ENCODE results near the gene LCTL. TPM values are rescaled to one million over a fixed set of nuclear protein-coding genes. Genes with fewer than 3 reads are reported as not detected.
"Not testable (repeated sequence)": the region's sequence is repeated elsewhere in the genome, so short reads cannot be mapped to it uniquely, and the experiment has no call there.

Gene LCTL
- polyA plus RNA-seq, 3 donors: 0.06 to 0.31 (median 0.17) TPM

DNA sequence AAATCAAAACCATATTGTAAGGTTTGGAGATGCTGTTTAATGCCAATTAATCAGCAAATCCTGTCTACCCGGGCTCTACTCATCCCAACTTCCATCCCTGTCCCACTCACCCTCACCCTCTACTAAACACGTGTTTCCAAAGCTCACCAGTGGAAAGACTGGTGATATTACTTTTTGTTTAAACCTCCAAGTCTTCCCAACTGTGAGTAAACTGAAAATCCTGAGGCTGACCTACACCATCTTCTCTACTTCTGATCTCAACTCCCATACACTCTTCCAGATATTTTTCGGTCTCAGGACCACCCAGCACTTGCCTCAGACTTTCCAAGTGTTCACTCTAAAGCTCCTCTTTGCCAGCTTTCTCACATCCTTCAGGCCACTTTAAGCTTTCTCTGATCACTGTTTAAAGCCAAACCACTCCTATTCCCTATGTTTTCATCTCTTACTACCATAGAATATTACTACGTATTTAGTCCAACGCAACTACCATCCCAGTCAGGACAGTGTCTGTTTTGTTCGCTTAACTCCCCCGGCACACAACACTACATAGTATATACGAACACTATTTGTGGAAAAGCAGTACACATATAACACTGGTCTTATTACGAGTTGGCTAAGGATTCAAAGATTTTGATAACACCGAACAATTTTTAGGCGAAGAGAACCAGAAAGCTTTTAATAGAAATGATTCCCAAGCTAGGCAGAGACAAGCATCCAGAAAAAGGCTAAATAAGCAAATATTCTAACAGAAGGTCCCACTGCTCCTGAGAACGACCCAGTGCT lies 61.8 kb downstream of the LCTL start:
- DNase-seq (ENCODE audit: low read depth in 3 of 3, low spot score in 2 of 3): no peak

- DNase-seq (ENCODE audit: low read depth in 3 of 3, low spot score in 2 of 3): not testable (repeated sequence)
These were observed 62.7 kb downstream of the LCTL start for GRCh38 chr15:66503041-66503648.

DNA sequence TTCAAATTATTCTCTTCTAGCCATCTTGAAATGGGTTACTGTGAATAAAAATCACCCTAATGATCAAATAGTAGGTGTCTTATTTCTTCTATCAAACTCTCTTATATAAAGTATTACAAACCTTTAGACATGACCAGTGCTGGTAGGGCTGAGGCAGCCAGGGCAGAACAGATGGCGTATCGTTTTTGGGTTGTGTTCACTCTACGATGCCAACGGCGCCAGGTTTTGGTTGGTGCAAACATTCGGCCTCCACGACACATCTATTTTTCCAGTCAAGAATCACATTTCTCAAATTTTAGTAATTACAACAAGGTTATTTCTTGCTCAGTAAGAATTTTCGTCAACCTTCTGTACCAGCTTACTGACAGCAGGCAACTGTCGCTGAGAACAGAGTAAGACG lies 63.3 kb downstream of the LCTL start:
- no peak for DNase-seq (ENCODE audit: low read depth in 3 of 3, low spot score in 2 of 3)

DNA sequence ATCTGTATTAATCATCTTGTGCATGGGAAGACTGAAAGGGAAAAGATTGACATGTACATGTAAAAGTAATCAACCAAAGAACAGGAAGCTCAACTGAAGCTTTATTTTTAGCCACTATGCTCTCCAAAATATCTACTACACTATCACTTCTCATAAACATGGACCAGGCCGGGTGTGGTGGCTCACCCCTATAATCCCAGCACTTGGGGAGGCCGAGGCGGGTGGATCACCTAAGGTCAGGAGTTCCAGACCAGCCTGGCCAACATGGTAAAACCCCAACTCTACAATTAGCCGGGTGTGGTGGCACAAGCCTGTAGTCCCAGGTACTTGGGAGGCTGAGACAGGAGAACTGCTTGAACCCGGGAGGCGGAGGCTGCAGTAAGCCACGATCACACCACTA lies 65.5 kb downstream of the LCTL start:
- not testable (repeated sequence) for DNase-seq (ENCODE audit: low read depth in 3 of 3, low spot score in 2 of 3)

GRCh38 chr15:66498501-66499386 lies 67.1 kb downstream of the LCTL start:
- no peak for DNase-seq (ENCODE audit: low read depth in 3 of 3, low spot score in 2 of 3)

Other genes with a start within 250 kb of the LCTL start
- 10 to 100 TPM; 15.9 to 23.9 (median 17.1) TPM for gene TIPIN, start 209.3 kb downstream of the LCTL start, polyA plus RNA-seq (ENCODE audit: insufficient read length in 3 of 3)
- gene MAP2K1, start 179.1 kb downstream of the LCTL start, polyA plus RNA-seq (ENCODE audit: insufficient read length in 3 of 3): 10 to 100 TPM; 48.8 to 55.7 (median 50.0) TPM
- gene SNAPC5, start 68.2 kb downstream of the LCTL start, polyA plus RNA-seq (ENCODE audit: insufficient read length in 3 of 3): 10 to 100 TPM; 42.9 to 46.1 (median 45.3) TPM
- gene RPL4, start 61.1 kb downstream of the LCTL start, polyA plus RNA-seq (ENCODE audit: insufficient read length in 3 of 3): 1,000 to 10,000 TPM; 3,858 to 3,922 (median 3,884) TPM
- 10 to 100 TPM; 21.2 to 30.2 (median 27.7) TPM for gene ZWILCH, start 60.7 kb downstream of the LCTL start, polyA plus RNA-seq (ENCODE audit: insufficient read length in 3 of 3)
- 10 to 100 TPM; 23.0 to 29.1 (median 23.0) TPM for gene SMAD6, start 136.2 kb upstream of the LCTL start, polyA plus RNA-seq (ENCODE audit: insufficient read length in 3 of 3)

Data from right renal cortex interstitium (tissue), 3 donors.